ENCODE results near the gene RNU5D-1.

DNA sequence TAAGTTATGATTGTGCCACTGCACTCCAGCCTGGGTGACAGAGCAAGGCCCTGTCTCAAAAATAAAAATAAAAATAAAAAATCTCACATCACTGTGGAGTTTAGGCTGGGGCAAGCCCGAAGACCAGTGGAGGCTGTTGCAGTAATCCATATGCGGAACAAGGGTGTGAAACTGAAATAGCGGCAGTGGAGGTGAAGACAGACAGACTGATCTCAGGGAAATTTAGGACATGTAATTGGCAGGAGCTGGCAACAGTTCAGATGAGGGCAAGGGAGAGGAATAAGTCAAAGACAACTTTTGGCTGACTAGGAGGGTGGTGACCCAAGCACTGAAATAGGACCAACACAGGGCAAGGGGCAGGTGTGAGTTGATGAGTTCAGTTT lies 48.1 kb downstream of the RNU5D-1 start:
- TF ChIP-seq POLR2A (IDR thresholded peaks at IDR 0.05): no peak
- TF ChIP-seq, protein P1, sequence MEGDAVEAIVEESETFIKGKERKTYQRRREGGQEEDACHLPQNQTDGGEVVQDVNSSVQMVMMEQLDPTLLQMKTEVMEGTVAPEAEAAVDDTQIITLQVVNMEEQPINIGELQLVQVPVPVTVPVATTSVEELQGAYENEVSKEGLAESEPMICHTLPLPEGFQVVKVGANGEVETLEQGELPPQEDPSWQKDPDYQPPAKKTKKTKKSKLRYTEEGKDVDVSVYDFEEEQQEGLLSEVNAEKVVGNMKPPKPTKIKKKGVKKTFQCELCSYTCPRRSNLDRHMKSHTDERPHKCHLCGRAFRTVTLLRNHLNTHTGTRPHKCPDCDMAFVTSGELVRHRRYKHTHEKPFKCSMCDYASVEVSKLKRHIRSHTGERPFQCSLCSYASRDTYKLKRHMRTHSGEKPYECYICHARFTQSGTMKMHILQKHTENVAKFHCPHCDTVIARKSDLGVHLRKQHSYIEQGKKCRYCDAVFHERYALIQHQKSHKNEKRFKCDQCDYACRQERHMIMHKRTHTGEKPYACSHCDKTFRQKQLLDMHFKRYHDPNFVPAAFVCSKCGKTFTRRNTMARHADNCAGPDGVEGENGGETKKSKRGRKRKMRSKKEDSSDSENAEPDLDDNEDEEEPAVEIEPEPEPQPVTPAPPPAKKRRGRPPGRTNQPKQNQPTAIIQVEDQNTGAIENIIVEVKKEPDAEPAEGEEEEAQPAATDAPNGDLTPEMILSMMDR (IDR thresholded peaks at IDR 0.05): no peak

Data from ovary (tissue), 3 donors.